Astrocyte of the cerebellum (primary cell): ENCODE measurements around the gene LSS.

Experiments used
- DNase-seq: peaks from one replicate; pipeline ENCODE4 v3.0.0-alpha.2; 2011; ENCODE audit warnings: low read depth
- H3K4me3 ChIP-seq: 2 replicates; pipeline ENCODE4 v1.5.1; 2011; ENCODE audit warnings: mild to moderate bottlenecking, low read depth, low read length, moderate library complexity
- in situ Hi-C: cut with HindIII; loops from 2 replicates; pipeline ENCODE4 v1.10.0; 2017; ENCODE audit warnings: low sequenced_read_pairs
- TF ChIP-seq, protein P1 (sequence below): IDR thresholded peaks from 2 replicates; pipeline ENCODE4 v1.5.1; 2012; ENCODE audit warnings: low read length, low read depth, moderate library complexity, mild to moderate bottlenecking; ENCODE audit errors: missing control alignments

LSS gene

DNA sequence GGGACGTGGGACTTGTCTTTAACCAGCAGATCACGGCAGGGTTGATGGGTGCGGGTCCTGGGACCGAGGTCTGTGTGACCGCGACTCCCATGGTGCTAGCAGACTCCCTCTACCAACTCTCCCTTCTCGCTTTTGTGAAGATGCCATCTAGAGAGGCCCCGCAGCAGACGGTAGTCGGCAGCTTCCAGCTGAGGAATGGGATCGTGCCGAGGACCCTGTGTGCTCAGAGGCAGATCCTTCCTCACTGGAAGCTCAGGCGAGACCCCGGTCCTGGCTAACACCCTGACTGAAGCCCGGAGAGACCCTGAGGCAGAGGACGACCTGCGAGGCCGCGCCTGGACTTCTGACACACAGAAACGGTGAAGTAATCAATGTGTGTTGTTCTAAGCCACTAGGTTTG is 31.8 kb downstream of the LSS start:
- no peak for DNase-seq
- in situ Hi-C loops, result no loop called here
- TF ChIP-seq, protein P1, sequence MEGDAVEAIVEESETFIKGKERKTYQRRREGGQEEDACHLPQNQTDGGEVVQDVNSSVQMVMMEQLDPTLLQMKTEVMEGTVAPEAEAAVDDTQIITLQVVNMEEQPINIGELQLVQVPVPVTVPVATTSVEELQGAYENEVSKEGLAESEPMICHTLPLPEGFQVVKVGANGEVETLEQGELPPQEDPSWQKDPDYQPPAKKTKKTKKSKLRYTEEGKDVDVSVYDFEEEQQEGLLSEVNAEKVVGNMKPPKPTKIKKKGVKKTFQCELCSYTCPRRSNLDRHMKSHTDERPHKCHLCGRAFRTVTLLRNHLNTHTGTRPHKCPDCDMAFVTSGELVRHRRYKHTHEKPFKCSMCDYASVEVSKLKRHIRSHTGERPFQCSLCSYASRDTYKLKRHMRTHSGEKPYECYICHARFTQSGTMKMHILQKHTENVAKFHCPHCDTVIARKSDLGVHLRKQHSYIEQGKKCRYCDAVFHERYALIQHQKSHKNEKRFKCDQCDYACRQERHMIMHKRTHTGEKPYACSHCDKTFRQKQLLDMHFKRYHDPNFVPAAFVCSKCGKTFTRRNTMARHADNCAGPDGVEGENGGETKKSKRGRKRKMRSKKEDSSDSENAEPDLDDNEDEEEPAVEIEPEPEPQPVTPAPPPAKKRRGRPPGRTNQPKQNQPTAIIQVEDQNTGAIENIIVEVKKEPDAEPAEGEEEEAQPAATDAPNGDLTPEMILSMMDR, result no peak
- no peak overlapping the region for H3K4me3 ChIP-seq

DNA sequence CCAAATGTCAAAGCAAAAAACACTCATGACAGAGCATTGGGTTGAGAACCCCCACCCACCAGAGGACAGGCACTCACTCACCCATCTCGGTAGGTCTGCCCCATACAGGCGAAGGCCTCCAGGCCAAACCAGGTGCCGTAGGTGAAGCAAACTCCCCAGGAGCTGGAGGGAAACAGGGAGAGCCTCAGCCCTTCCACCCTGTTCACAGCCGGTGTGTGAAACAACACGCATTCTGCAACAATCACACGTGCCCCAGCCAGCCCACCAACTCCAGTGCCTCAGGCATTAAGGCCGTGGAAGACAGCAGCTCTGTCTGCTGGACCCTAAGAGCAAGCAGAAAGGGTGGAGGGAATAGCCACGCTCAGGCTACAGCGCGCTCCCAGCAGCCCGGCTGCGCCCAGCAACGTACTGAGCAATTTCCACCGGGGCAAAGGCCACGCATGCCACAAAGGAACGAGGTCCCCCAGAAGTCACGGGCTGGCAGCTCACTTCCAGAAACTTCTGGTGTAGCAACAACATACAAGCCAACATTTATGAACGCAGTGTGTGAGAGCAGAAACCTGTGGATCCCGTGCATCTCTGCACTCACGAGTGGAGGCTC is 32.9 kb downstream of the LSS start:
- no peak for DNase-seq
- TF ChIP-seq, protein P1, result no peak
- in situ Hi-C loops, result no loop called here
- no peak overlapping the region for H3K4me3 ChIP-seq

DNA sequence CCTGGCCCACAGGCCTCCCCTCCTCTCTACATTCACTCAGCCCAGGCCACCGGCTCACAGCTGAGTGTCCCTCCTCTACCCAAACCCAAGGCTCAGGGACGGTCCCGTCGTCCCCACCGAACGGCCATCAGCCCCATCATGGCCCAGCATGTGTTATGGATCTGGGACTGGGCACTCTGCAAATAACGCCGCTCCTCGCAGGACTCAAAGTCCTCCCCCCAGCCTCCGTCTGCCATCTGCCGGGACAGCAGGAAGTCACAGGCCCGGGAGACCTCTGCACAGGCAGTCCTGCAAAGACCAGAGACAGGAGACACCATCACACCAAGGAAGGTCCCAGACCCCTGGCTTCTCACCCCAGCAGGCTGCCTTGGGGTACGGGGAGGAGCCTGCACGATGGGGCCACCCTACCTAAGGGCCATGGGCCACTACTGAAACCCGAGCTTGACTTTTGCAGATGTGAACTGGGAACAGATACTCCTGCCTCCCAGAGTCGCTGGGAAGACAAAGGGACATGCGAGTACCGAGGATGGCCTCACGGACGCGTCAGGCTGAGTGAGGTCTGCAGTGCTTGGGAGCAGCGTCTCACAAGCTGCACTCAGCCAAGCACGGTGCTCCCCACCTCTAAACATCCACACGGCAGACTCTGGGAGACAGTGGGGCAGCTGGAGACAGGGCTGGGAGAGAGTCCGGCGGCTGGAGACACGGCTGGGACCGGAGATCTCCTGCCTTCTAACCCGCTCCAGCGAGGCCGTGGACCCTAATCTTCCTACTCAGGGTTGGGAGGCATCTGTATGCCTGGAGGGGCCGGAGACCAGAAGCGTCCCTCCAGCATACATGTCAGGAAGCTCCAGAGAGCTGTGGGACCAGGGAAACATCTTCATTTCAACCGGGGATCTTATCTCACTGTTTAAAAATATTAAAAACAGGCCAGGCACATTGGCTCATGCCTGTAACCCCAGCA is 33.9 kb downstream of the LSS start:
- TF ChIP-seq, protein P1, result no peak
- in situ Hi-C loops, result no loop called here
- DNase-seq, result no peak
- H3K4me3 ChIP-seq, result no peak overlapping the region

- in situ Hi-C loops, result no loop called here
- no peak overlapping the region for H3K4me3 ChIP-seq
- no peak for DNase-seq
- TF ChIP-seq, protein P1, result no peak
Measured at GRCh38 chr21:46193829-46194373, 34.7 kb downstream of the LSS start.

GRCh38 chr21:46191686-46192575 is 36.6 kb downstream of the LSS start:
- DNase-seq, result no peak
- TF ChIP-seq, protein P1, result no peak
- H3K4me3 ChIP-seq, result no peak overlapping the region
- in situ Hi-C loops, result no loop called here

DNA sequence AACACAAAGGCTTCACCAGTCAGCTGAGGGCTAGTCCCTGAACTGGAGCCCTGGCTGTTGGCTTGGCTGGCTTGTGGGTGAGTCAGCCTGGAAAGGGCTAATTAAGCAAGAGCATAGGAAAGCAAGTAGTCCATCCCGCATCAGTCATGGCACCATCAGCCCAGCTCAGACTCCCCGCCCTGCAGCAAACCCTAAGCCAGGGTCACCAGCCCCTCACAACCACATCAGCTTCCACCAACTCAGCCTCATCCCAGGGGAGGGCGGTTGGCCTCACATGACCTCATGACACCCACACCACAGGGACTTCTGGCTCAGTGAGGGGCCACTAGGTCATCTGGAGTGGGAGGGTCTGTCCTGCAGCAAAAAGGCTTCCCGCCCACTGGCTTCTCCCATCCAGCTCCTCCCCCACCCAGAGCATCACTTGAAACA is 37.3 kb downstream of the LSS start:
- in situ Hi-C loops, result no loop called here
- H3K4me3 ChIP-seq, result no peak overlapping the region
- TF ChIP-seq, protein P1, result no peak
- DNase-seq, result peak; percentile 68
